ENCODE data around the gene TMEM139.

Gene TMEM139

GRCh38 chr7:143284591-143285469, at the start of gene TMEM139:
Gene TMEM139, plus strand, starts transcription at chr7:143284958. Its CDS starts 1,000 bp downstream, at chr7:143285958.
- no peak for DNase-seq

GRCh38 chr7:143235561-143235960, 49.2 kb upstream of the TMEM139 start:
- DNase-seq, result no peak

GRCh38 chr7:143236408-143236990, 48.3 kb upstream of the TMEM139 start:
- no peak for DNase-seq

- no peak for DNase-seq
Observed at GRCh38 chr7:143237366-143237765, 47.4 kb upstream of the TMEM139 start.

GRCh38 chr7:143238289-143238980, 46.3 kb upstream of the TMEM139 start:
- peak; percentile 13 for DNase-seq

- no peak for DNase-seq
Observed at GRCh38 chr7:143239813-143240212, 44.9 kb upstream of the TMEM139 start.

- DNase-seq, result peak; percentile 83
Observed at GRCh38 chr7:143240291-143241168, 44.2 kb upstream of the TMEM139 start.

GRCh38 chr7:143242306-143242705, 42.5 kb upstream of the TMEM139 start:
- DNase-seq, result no peak

- DNase-seq, result no peak
Observed at GRCh38 chr7:143243111-143243510, 41.6 kb upstream of the TMEM139 start.

GRCh38 chr7:143243614-143244013, 41.1 kb upstream of the TMEM139 start:
- no peak for DNase-seq

GRCh38 chr7:143244321-143244720, 40.4 kb upstream of the TMEM139 start:
- no peak for DNase-seq

GRCh38 chr7:143245123-143245522, 39.6 kb upstream of the TMEM139 start:
- DNase-seq, result no peak

GRCh38 chr7:143247372-143247771, 37.4 kb upstream of the TMEM139 start:
- DNase-seq, result no peak

- no peak for DNase-seq
Observed at GRCh38 chr7:143248761-143249354, 35.9 kb upstream of the TMEM139 start.

GRCh38 chr7:143250199-143250598, 34.6 kb upstream of the TMEM139 start:
- no peak for DNase-seq

- no peak for DNase-seq
Observed at GRCh38 chr7:143250822-143251221, 33.9 kb upstream of the TMEM139 start.

- DNase-seq, result no peak
Observed at GRCh38 chr7:143252006-143252405, 32.8 kb upstream of the TMEM139 start.

GRCh38 chr7:143255564-143255963, 29.2 kb upstream of the TMEM139 start:
- no peak for DNase-seq

GRCh38 chr7:143256325-143256724, 28.4 kb upstream of the TMEM139 start:
- DNase-seq, result no peak

GRCh38 chr7:143256932-143257331, 27.8 kb upstream of the TMEM139 start:
- DNase-seq, result no peak

GRCh38 chr7:143257501-143257900, 27.3 kb upstream of the TMEM139 start:
- no peak for DNase-seq

GRCh38 chr7:143258831-143259230, 25.9 kb upstream of the TMEM139 start:
- DNase-seq, result no peak
